Body of pancreas (tissue), 4 donors: ENCODE results near the gene SEC11A.

Experiments used
- CTCF ChIP-seq, 7 experiments: fragments of 450-650 bp in 4 of 7; fragments of 200-600 bp in 3 of 7; sonication (generic) in 3 of 7; IDR thresholded peaks; one replicate each; pipeline ENCODE4 v1.5.1; 2016 to 2019; ENCODE audit warnings: antibody characterized with exemption in 7 of 7
- POLR2A ChIP-seq, 3 donors: fragments of 450-650 bp; IDR thresholded peaks; one replicate each; pipeline ENCODE4 v1.6.1; 2016; ENCODE audit warnings: antibody characterized with exemption in 3 of 3, mild to moderate bottlenecking in 2 of 3

GRCh38 chr15:84658788-84659411 is 57.0 kb downstream of the SEC11A start:
- TF ChIP-seq CTCF (IDR thresholded peaks at IDR 0.05) (no peak), POLR2A (IDR thresholded peaks at IDR 0.05) (no peak)
